ENCODE data around the gene OXSM. TPM values are rescaled to one million over a fixed set of nuclear protein-coding genes. Genes with fewer than 3 reads are reported as not detected.

Gene OXSM
- total RNA-seq, 1 experiment from 2014 or later = 21.4 TPM

- H3K4me2 ChIP-seq (ENCODE audit: low read length) = no peak overlapping the region
- no peaks in the 10 kb centered on the region for H3K9me3 ChIP-seq (ENCODE audit: low read length)
- ATAC-seq (no peak), DNase-seq (no peak)
- H3K9ac ChIP-seq (ENCODE audit: low read length) = no peak overlapping the region
- H4K20me1 ChIP-seq (ENCODE audit: low read length) = no peaks in the 10 kb centered on the region
- H3K36me3 ChIP-seq (ENCODE audit: low read depth, low read length) = no peaks in the 10 kb centered on the region
- CTCF ChIA-PET = no interaction called here
- no peaks in the 10 kb centered on the region for H3F3A ChIP-seq (ENCODE audit: low read length, unreplicated experiment)
- TF ChIP-seq CTCF (conservative IDR thresholded peaks at IDR 0.05; ENCODE audit: low read depth, low read length) (no peak), EZH2 (IDR thresholded peaks at IDR 0.05; ENCODE audit: low read length, unreplicated experiment) (no peak), EZH2phosphoT487 (IDR thresholded peaks at IDR 0.05; ENCODE audit: borderline replicate concordance, low read length) (no peak)
- no peak overlapping the region for H3K27ac ChIP-seq (ENCODE audit: low read length)
- no peaks in the 10 kb centered on the region for H3K79me2 ChIP-seq (ENCODE audit: low read length)
- H3K4me3 ChIP-seq (ENCODE audit: low read length) = no peak overlapping the region
- H2AFZ ChIP-seq (ENCODE audit: low read length) = no peak overlapping the region
- H3K9me2 ChIP-seq (replicated peaks; ENCODE audit: low read length) = no peaks in the 10 kb centered on the region
- H3K27me3 ChIP-seq (ENCODE audit: low read length) = no peaks in the 10 kb centered on the region; the same call in 1 of the 2 replicates
- H3K4me1 ChIP-seq (ENCODE audit: insufficient read depth, low read length) = peaks cover 4% of the 10 kb centered on the region
- intact Hi-C loops (cut with micrococcal nuclease) = no loop called here
- POLR2A ChIA-PET (ENCODE audit: unreplicated experiment) = no interaction called here
- no TSS peak for BruUV-seq (replicated peaks)
Observed at GRCh38 chr3:25826510-25826909, 36.6 kb downstream of the OXSM start.

DNA sequence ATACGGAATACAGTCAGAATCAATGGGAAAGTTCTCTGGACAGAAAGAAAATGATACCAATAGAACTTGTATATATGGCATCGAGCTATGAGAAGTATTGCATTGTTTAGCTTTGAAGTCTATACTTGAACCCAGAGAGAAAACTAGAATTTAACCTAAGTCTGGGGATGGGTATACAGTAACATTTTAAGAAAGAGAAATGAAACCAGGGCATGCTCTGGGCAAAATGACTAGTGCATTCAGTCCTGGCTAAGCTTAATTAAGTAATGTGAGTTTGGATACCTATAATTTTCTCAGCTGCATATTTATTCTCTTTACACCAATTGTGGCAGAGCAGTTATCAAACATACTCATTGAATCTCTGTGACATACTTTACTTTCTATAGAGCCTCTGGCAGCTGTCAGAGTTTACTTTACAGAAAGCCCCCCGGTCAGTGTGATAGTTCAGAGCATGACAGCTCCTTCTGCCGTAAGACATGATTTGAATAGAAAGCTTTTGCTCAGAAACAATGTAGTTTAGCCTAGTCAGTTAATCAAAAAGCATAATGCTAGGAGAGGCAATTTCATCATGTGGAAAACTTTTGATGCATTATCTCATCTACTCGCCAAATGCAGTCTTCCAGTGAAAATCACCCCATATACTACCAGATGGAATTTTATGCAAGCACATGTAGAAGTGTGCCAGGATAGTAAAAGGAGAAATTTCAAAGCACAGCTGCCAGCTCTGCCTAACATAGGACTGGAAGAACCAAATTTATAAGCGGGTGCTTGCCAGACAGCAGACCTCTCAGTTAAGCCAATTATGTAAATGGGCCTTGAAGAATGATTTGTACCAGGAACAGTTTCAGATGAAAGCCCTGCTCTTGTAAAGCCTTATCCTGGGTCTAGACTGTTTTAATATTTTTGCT is 40.7 kb downstream of the OXSM start:
- Histone ChIP-seq H3K9me2 (replicated peaks; ENCODE audit: low read length) (no peaks in the 10 kb centered on the region), H4K20me1 (ENCODE audit: low read length) (no peaks in the 10 kb centered on the region), H3K9ac (ENCODE audit: low read length) (no peak overlapping the region), H3K36me3 (ENCODE audit: low read depth, low read length) (no peaks in the 10 kb centered on the region), H3K9me3 (ENCODE audit: low read length) (no peaks in the 10 kb centered on the region), H3K4me3 (ENCODE audit: low read length) (no peak overlapping the region), H3K27me3 (ENCODE audit: low read length) (no peaks in the 10 kb centered on the region; the same call in 1 of the 2 replicates), H3F3A (ENCODE audit: low read length, unreplicated experiment) (no peaks in the 10 kb centered on the region), H3K27ac (ENCODE audit: low read length) (no peak overlapping the region), H3K79me2 (ENCODE audit: low read length) (no peaks in the 10 kb centered on the region), H2AFZ (ENCODE audit: low read length) (no peak overlapping the region), H3K4me2 (ENCODE audit: low read length) (no peak overlapping the region), H3K4me1 (ENCODE audit: insufficient read depth, low read length) (no peaks in the 10 kb centered on the region)
- intact Hi-C loops (cut with micrococcal nuclease) = loop anchor here (1.0 to 5.0 kb wide), 3 partner anchors 38 to 182 kb away; partner anchors contain the start of gene OXSM
- TF ChIP-seq CTCF (conservative IDR thresholded peaks at IDR 0.05; ENCODE audit: low read depth, low read length) = no peak
- no peak for TF ChIP-seq EZH2 (IDR thresholded peaks at IDR 0.05; ENCODE audit: low read length, unreplicated experiment)
- no peak for TF ChIP-seq EZH2phosphoT487 (IDR thresholded peaks at IDR 0.05; ENCODE audit: borderline replicate concordance, low read length)
- ChIA-PET POLR2A (ENCODE audit: unreplicated experiment) (no interaction called here), CTCF (interaction anchor here (1.0 to 1.5 kb wide), 3 partner anchors 24 to 183 kb away, joined by 3 to 7 read pairs (median 4); no protein-coding TSS in a partner anchor)
- ATAC-seq (no peak), DNase-seq (no peak)
- BruUV-seq (replicated peaks) = no TSS peak

All from PC-3 (cell line).